GM12873 (cell line): ENCODE results near the gene CACNA1D.

Experiments used
- TF ChIP-seq, protein P1 (sequence below): IDR thresholded peaks from 2 replicates; pipeline ENCODE4 v1.5.1; 2012; ENCODE audit warnings: low read depth, mild to moderate bottlenecking, moderate library complexity, low read length, control low read depth; ENCODE audit not compliant: insufficient read depth; ENCODE audit errors: missing control alignments

The CACNA1D gene

DNA sequence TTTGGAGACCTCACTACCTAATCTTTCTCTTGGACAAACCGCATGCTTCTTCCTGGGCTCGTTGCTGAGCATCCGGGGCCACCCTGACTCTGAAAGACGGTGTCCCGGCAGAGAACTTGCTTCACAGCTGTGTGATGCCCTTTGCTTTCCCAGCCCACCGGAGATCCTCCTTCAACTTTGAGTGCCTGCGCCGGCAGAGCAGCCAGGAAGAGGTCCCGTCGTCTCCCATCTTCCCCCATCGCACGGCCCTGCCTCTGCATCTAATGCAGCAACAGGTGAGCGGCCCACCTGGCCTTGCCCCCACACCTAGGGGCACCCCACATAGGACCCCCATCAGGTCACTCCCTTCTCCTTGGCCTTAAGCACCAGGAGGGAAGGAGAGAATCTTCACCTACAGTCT, 314.1 kb downstream of the CACNA1D start:
- TF ChIP-seq, protein P1, sequence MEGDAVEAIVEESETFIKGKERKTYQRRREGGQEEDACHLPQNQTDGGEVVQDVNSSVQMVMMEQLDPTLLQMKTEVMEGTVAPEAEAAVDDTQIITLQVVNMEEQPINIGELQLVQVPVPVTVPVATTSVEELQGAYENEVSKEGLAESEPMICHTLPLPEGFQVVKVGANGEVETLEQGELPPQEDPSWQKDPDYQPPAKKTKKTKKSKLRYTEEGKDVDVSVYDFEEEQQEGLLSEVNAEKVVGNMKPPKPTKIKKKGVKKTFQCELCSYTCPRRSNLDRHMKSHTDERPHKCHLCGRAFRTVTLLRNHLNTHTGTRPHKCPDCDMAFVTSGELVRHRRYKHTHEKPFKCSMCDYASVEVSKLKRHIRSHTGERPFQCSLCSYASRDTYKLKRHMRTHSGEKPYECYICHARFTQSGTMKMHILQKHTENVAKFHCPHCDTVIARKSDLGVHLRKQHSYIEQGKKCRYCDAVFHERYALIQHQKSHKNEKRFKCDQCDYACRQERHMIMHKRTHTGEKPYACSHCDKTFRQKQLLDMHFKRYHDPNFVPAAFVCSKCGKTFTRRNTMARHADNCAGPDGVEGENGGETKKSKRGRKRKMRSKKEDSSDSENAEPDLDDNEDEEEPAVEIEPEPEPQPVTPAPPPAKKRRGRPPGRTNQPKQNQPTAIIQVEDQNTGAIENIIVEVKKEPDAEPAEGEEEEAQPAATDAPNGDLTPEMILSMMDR = no peak

DNA sequence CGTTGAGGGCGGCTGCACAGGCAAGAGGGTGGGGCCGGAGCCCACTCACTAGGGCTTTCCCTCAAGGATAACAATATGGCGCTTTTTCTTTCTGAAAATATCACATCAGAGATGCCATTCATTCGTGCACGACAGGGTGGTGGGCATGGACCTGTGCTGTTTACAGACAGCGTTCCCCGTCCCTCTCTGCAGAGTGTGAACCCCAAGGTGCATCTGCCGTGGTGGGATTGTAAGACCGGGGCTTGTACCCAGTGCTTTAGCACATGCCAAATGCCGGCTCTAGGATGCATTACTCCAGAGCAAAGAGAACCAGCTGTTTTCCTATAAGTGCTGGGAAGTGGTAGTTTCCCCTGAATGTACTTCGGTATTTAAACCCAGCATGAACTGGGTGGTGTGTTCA, 314.9 kb downstream of the CACNA1D start:
- TF ChIP-seq, protein P1 = no peak

- TF ChIP-seq, protein P1 = no peak
Measured at GRCh38 chr3:53809764-53810400, 315.5 kb downstream of the CACNA1D start.

- TF ChIP-seq, protein P1 = no peak
Measured at GRCh38 chr3:53811143-53811927, 316.9 kb downstream of the CACNA1D start.

GRCh38 chr3:53812434-53812833, 318.0 kb downstream of the CACNA1D start:
- TF ChIP-seq, protein P1 = no peak

GRCh38 chr3:53813229-53813628, 318.8 kb downstream of the CACNA1D start:
- TF ChIP-seq, protein P1 = no peak

GRCh38 chr3:53813876-53814275, 319.5 kb downstream of the CACNA1D start:
- TF ChIP-seq, protein P1 = no peak
